ENCODE data around the gene CHCHD3.

The CHCHD3 gene

DNA sequence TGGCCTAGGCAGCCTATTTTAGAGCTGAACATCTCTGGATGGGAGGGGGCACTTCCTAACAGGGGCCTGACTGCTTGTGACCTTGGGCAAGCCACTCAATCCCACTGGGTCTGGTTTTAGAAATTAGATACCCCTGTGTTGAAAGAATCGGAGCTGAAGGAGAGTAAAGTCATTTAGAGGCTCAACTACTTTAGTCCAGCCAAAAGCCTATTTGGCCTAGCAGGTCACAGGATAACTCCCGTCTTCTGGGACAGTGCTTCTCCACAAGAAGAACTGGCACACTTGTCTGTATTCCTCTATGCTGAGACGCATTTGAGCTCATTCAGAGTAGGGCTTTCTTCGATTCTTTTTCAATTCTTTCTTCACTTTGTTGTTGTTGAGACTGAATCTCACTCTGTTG lies 224.2 kb downstream of the CHCHD3 start:
- DNase-seq = no peak

DNA sequence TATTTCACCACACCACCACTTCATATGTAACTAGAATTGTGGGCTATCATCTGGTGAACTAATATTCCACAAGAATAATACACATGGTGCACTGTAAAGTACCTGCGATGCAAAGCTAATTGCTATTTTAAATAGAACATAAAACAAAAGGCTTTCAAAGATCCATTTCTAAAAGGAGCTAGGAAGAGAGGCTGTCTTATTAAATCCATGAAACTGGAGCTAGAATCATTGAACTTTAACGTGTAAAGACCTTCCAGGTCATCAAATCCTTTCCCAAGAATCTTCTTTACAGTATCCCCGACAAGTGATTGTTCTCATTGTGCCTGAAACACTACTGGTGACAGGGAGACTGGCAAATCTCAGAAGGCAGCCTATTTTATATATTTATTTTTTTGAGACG lies 224.9 kb downstream of the CHCHD3 start:
- DNase-seq = no peak

DNA sequence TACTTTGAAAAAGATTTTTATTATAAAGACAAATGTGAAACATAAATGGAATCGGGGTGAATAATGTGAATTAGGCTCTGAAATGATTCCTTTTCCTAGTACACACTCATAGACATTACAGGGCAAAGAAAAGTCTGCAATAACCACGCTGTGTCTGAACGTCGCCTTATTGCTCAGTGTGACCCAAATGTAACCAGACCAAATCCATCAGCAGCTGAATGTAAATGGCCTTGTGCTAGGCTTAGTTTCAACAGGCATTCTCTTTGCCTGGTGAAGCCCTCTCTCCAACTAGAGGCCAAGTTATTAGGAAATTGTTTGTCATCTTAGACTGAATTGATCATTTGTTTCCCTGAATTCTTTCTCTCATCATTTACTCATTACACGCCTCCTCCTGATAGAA lies 225.5 kb downstream of the CHCHD3 start:
- no peak for DNase-seq

DNA sequence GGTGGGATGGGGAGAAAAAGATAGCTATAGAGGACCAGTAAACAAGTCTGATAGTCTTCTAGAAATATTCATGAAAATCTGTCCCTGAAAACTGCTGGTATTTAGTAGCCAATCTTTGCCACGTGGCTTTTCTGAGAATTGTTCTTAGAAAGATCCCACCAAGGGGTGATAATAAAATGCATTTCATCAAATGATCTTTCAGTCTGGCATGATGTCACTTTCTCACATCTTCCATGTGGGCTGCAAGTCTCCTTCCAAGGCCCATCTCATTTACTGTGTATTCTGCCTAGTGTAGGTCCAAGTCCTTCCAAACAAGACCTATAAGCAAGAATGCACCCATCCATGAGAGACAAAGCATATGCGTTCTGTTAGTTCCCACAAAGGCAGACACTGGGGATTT lies 226.0 kb downstream of the CHCHD3 start:
- no peak for DNase-seq

DNA sequence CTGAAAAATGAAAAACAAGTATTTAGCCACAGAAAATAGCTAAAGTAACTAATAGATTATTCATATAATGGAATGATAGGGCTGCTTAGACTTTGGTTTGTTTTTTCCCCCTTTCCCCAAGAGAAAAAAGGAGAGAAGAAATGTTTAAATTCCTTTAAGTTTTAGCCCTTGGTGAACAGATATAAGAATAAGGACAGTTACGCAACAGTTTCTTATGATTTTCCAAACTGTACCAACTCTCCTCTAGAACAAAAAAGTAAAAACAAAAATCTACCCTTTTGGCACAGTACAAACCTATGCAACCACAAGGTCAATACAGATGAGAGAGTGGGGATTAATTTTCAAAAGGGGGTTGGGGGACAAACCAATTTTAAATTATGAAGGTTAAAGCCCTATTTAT lies 227.7 kb downstream of the CHCHD3 start:
- no peak for DNase-seq

- DNase-seq = no peak
Measured at GRCh38 chr7:132847376-132847775, 234.5 kb downstream of the CHCHD3 start.

DNA sequence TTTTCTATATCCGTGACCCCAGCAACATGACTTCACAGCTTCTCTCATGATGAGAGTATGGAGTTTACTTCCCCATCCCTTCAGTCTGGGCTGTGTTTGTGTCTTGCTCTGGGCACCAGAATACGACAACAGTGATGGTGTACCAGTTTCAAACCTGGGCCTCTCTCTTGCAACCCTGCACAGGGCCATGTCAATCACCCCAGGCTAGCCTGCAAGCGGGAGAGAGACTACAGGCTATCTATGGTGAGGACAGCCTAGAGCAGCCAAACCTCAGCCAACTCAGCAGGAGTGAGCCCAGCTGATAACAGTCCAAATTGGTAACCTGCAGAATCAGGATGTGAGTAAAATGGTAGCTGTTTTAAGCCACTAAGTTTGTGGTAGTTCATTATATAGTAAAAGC lies 235.8 kb downstream of the CHCHD3 start:
- DNase-seq = no peak

DNA sequence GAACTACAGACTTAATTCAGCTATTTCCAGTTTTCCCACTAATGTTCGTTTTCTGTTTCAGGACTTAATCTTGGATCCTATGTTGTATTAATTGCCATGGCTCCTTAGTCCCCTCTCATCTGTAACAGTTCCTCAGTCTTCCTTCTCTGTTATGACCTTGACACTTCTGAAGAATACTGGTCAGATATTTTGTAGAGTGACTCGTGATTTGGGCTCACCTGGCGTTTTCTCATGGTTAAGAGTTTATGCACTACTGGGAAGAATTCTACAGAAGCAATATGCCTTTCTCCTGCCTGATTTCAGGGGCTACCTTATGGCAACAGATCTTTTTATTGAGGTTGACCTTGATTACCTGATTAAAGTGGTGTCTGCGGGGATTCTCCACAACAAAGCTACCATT lies 239.4 kb downstream of the CHCHD3 start:
- no peak for DNase-seq

GRCh38 chr7:132840199-132840598 lies 241.7 kb downstream of the CHCHD3 start:
- DNase-seq = no peak

DNA sequence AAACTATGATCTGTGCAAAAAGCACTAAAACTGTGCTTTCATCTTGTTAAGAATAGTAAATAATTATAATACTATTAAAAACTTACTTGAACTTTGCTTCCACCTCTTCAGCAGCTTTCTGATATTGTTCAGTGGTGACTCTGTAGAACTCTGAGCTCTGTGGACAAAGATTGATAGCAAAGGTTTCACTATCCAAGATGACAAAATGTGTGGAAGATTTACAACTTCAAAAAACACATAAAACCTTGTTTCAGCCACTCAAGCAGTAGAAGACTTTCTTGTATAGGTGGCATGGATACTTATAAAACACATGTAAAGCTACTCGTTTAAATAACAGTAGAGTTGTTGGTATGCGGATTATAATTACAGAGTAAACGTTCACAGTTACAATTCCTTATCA lies 243.6 kb downstream of the CHCHD3 start:
- no peak for DNase-seq

GRCh38 chr7:132837529-132837928 lies 244.4 kb downstream of the CHCHD3 start:
- no peak for DNase-seq

GRCh38 chr7:132836746-132837145 lies 245.1 kb downstream of the CHCHD3 start:
- DNase-seq = no peak

- DNase-seq = no peak
Measured at GRCh38 chr7:132830941-132831340, 250.9 kb downstream of the CHCHD3 start.

DNA sequence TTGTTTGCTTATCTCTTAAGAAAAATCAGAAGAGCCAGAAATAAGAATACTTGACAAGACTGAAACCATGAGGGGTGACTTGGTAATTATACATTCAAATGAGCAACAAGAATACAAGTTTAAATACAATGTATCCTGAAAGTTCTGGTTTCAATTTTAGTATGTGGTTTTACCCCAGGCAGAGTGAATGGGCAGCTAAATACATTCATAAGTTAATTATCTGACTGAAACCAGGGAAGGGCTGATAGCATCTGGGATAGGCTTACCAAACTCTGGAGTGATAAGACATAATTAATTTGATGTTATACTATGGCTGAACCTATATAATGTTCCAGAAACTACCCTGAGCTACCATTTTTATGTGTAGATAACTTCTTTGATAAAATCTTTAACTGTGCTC lies 253.4 kb downstream of the CHCHD3 start:
- no peak for DNase-seq

DNA sequence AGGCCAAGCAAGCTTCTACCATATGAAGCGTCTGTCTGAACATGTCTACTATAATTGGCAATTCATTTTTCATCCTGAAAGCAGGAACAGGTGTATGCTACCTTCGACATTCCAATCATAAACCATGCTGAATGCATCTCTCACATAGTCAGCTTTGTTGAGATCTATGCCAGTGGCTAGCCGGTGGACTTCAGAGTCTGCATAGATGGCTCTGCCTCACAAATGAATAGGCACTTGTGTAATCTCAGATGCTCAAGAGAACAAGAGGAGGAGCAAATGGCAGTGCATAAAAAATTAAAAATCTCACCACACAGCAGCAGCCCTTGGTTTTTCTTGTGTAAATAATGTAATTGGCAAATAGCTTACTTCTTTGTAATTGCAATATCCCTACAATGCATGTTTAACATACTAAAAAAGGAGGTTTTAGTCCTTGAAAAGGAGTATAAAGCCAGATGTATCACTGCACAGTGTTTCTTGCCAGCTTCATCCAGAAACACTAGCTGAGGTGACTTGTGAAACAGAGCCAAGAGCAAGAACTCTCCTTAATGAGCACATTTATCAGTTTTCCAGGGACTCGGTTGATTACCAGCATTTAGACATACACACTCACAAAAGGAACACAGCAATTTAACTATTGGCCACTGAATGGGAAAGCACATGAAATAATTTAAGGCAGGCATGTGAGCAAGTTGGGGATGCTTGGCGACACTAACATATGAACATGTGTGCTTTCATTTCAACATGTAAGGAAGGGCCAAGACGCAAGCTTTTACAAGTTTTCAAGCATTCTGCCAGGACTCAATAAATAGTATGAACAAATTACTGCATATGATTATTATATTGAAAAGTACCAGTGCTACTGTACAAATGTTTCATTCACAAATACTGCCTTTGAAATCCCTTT lies 255.7 kb downstream of the CHCHD3 start:
- DNase-seq = no peak

GRCh38 chr7:132825222-132825621 lies 256.7 kb downstream of the CHCHD3 start:
- no peak for DNase-seq

- no peak for DNase-seq
Measured at GRCh38 chr7:132819648-132820047, 262.2 kb downstream of the CHCHD3 start.

DNA sequence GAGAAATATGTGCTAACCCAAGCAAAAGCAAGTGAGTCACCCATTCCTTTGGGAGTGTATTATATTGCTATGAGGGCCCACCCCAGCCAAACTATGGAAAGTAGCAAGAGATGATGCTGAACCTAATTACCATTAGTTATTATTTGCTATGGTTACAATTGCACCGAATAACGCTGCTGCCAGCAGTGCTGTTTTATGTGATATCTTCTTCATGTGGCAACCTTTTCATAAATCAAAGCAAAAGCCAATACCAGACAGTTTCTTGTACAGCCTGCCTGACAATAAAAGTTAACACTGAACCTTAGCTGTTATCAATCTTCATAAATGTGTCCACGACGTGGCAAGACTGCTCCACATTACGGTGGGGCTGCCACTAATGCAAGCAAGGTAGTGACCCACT lies 263.9 kb downstream of the CHCHD3 start:
- no peak for DNase-seq

DNA sequence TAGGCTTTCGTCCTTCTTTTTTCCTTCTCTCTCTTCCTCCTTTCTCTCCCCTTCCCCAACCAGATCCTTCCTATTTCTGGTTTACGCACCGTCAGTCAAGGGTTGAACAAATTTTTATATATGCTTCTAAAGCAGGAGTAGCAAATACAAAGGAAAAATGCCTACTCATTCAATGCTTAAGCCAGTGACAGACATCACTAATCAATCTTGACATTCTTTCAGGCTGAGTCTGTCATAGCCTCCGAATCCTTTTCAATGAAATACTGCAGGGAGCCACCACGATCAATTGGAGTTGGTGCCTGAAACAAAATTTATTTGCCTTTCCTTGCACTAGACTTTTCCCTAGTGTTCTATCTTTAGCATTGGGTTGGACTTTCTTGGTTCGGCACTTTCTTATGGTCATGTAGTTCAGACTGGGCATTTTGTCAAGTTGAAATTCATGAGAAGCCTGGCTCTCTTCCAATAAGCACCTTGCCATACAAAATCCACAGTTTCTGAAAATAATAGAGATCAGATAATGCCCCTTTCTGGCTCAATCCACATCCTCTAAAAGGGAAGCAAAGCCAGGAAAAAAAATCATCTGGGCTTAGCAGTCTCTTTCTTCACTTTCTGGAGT lies 266.1 kb downstream of the CHCHD3 start:
- DNase-seq = no peak

GRCh38 chr7:132815130-132815529 lies 266.8 kb downstream of the CHCHD3 start:
- DNase-seq = no peak

DNA sequence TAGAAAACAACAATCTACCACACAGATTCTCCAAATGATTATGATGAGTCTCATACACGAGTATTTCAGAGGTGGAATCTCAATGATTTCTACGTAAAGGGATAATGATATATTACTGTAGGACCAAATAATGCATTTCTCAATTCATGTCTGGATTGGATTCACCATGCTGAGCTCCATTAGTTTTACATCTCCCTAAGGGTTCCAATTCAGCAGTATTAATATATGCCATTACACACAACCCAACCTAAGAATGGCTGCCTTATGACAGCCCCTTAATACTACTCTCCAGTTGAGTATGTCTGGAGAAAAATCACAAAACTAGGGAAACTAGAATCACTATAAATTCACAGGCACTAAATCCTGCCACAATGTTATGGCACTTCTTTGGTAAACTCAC lies 271.3 kb downstream of the CHCHD3 start:
- DNase-seq = no peak

- DNase-seq = no peak
Measured at GRCh38 chr7:132806834-132807233, 275.1 kb downstream of the CHCHD3 start.

GRCh38 chr7:132805766-132806165 lies 276.1 kb downstream of the CHCHD3 start:
- no peak for DNase-seq

DNA sequence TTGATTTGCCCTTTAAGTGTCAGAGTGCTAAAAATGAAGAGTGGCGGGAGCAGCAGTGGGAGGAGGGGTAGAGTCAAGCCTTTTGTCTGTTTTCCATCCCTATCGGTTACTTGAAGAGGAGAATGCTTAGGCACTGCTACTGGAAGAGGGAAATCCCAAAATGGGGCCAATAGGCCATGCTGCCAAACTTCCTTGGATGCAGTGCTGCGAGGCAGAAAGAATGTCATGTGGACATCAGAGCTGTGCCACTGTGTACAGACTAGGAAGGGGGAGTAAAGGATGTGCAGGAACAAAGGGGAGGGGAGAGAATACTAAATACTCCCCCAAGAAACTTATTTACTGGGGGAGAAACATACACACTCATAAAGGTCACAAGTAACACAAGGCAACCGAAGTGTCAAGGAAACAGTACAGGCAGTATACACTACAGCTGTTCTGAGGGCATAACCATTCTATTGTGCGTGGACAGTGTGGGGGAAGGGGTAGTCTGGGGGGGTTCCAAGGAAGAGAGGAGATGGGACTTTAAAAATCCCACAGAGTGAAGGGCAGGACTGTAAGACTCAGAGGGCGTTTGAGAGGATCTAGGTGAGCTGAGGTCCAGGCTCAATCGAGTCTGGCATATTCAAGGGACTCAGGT lies 276.9 kb downstream of the CHCHD3 start:
- DNase-seq = no peak

All from activated T-cell treated with anti-CD3 and anti-CD28 coated beads, Interleukin-2, amount 50 U/mL, for 48 hours (primary cell).